Hematopoietic multipotent progenitor cell treated with erythropoietin and hydrocortisone succinate and interleukin-3 and kit ligand, for 15 days (in vitro differentiated cells): ENCODE measurements around the gene IL1RAPL2.
"Not testable (repeated sequence)": the region's sequence is repeated elsewhere in the genome, so short reads cannot be mapped to it uniquely, and the experiment has no call there.

ENCODE experiments used
- DNase-seq: peaks from one replicate; pipeline ENCODE4 v3.0.0-alpha.2; 2015; ENCODE audit warnings: low spot score

The IL1RAPL2 gene

GRCh38 chrX:104670051-104670450, 104.1 kb downstream of the IL1RAPL2 start:
- DNase-seq: no peak

- DNase-seq: not testable (repeated sequence)
Measured at GRCh38 chrX:104677517-104677916, 111.5 kb downstream of the IL1RAPL2 start.

GRCh38 chrX:104679175-104679574, 113.2 kb downstream of the IL1RAPL2 start:
- DNase-seq: no peak

- no peak for DNase-seq
Measured at GRCh38 chrX:104681214-104681613, 115.2 kb downstream of the IL1RAPL2 start.

GRCh38 chrX:104684077-104684476, 118.1 kb downstream of the IL1RAPL2 start:
- DNase-seq: no peak

GRCh38 chrX:104695593-104695992, 129.6 kb downstream of the IL1RAPL2 start:
- no peak for DNase-seq

- no peak for DNase-seq
Measured at GRCh38 chrX:104696667-104697066, 130.7 kb downstream of the IL1RAPL2 start.

- no peak for DNase-seq
Measured at GRCh38 chrX:104697294-104697693, 131.3 kb downstream of the IL1RAPL2 start.

- DNase-seq: no peak
Measured at GRCh38 chrX:104707042-104707441, 141.0 kb downstream of the IL1RAPL2 start.

GRCh38 chrX:104707572-104707971, 141.6 kb downstream of the IL1RAPL2 start:
- DNase-seq: no peak

- DNase-seq: no peak
Measured at GRCh38 chrX:104712515-104712914, 146.5 kb downstream of the IL1RAPL2 start.

GRCh38 chrX:104721854-104722253, 155.9 kb downstream of the IL1RAPL2 start:
- DNase-seq: no peak

- DNase-seq: no peak
Measured at GRCh38 chrX:104728456-104728855, 162.5 kb downstream of the IL1RAPL2 start.

GRCh38 chrX:104742355-104742754, 176.4 kb downstream of the IL1RAPL2 start:
- no peak for DNase-seq

GRCh38 chrX:104745152-104745551, 179.2 kb downstream of the IL1RAPL2 start:
- no peak for DNase-seq

GRCh38 chrX:104749951-104750610, 184.1 kb downstream of the IL1RAPL2 start:
- DNase-seq: no peak

GRCh38 chrX:104762641-104763040, 196.6 kb downstream of the IL1RAPL2 start:
- no peak for DNase-seq

GRCh38 chrX:104789784-104790183, 223.8 kb downstream of the IL1RAPL2 start:
- no peak for DNase-seq

- DNase-seq: no peak
Measured at GRCh38 chrX:104795804-104796203, 229.8 kb downstream of the IL1RAPL2 start.

GRCh38 chrX:104803219-104803618, 237.2 kb downstream of the IL1RAPL2 start:
- no peak for DNase-seq

GRCh38 chrX:104806346-104806745, 240.3 kb downstream of the IL1RAPL2 start:
- no peak for DNase-seq

- no peak for DNase-seq
Measured at GRCh38 chrX:104833401-104833800, 267.4 kb downstream of the IL1RAPL2 start.

GRCh38 chrX:104842646-104843045, 276.6 kb downstream of the IL1RAPL2 start:
- no peak for DNase-seq

GRCh38 chrX:104852241-104852640, 286.2 kb downstream of the IL1RAPL2 start:
- DNase-seq: no peak
